ENCODE results near the gene CLCN5.

Gene CLCN5

DNA sequence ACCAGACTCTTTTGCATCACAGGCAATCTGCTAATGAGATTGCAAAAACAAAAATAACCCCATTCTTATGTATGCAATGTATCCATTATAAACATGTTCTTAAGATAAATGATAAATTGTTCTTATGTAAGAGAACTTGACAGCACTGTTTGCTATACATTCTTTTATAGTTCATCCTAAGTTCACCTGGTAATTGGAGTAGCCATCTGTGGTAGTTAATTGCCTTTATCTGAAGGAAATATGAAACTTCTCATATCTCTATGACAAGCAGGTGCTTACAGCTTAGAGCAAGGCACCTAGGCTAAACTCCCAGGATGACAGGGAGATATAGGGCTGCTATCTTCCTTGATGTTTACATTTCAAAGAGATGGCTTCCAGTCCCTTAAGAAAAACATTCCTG lies 21.3 kb upstream of the CLCN5 start:
- H4K91ac ChIP-seq (ENCODE audit: low read depth, low read length, poor library complexity) = no peak overlapping the region
- DNase-seq (ENCODE audit: low spot score) = no peak
- no peak overlapping the region for H2BK120ac ChIP-seq (ENCODE audit: low read depth, low read length)
- H3K4me2 ChIP-seq (ENCODE audit: insufficient read depth, low read length, poor library complexity, severe bottlenecking) = no peak overlapping the region
- no peak overlapping the region for H2AFZ ChIP-seq (ENCODE audit: low read length)
- H3K14ac ChIP-seq (ENCODE audit: low read length) = no peak overlapping the region
- no peak overlapping the region for H2BK5ac ChIP-seq (ENCODE audit: low read length)
- H2AK5ac ChIP-seq (ENCODE audit: low read depth, low read length) = no peak overlapping the region
- no peak overlapping the region for H3K4me3 ChIP-seq (ENCODE audit: low read length in 2 of 2)
- no peaks in the 10 kb centered on the region for H3K4me1 ChIP-seq (ENCODE audit: control insufficient read depth in 2 of 2, insufficient read depth in 1 of 2, low read depth in 1 of 2, low read length in 2 of 2)
- no peak overlapping the region for H3K9ac ChIP-seq (ENCODE audit: low read depth, low read length, poor library complexity)
- no peaks in the 10 kb centered on the region for H3K36me3 ChIP-seq (replicated peaks in 1 of 2; ENCODE audit: control insufficient read depth in 2 of 2, insufficient read depth in 2 of 2, low read length in 2 of 2)
- H3K4ac ChIP-seq (ENCODE audit: low read length) = no peak overlapping the region
- H3K23ac ChIP-seq (ENCODE audit: low read depth, low read length, poor library complexity) = no peak overlapping the region
- no peaks in the 10 kb centered on the region for H3K79me1 ChIP-seq (ENCODE audit: low read depth, low read length)
- no peak overlapping the region for H3K27ac ChIP-seq (replicated peaks; ENCODE audit: low read length)
- H4K8ac ChIP-seq (ENCODE audit: low read depth, low read length) = no peak overlapping the region
- no peak overlapping the region for H3K18ac ChIP-seq (ENCODE audit: low read length)
- H2BK15ac ChIP-seq (ENCODE audit: low read length) = no peak overlapping the region
- H2BK12ac ChIP-seq (ENCODE audit: low read length) = no peak overlapping the region
- H3K27me3 ChIP-seq (ENCODE audit: control insufficient read depth in 3 of 3, insufficient read depth in 3 of 3, low read depth in 1 of 3, low read length in 3 of 3) = peaks cover 0 to 3% (median 0%) of the 10 kb centered on the region in 3 experiments
- H3K9me3 ChIP-seq (replicated peaks in 1 of 2; ENCODE audit: control insufficient read depth in 2 of 2, insufficient read depth in 1 of 2, low read depth in 1 of 2, low read length in 2 of 2) = peaks cover 0 to 5% of the 10 kb centered on the region in 2 donors

GRCh38 chrX:49910344-49910743 lies 12.1 kb upstream of the CLCN5 start:
- no peak overlapping the region for H3K9ac ChIP-seq (ENCODE audit: low read depth, low read length, poor library complexity)
- DNase-seq (ENCODE audit: low spot score) = no peak
- no peak overlapping the region for H3K27ac ChIP-seq (replicated peaks; ENCODE audit: low read length)
- no peak overlapping the region for H2BK15ac ChIP-seq (ENCODE audit: low read length)
- H3K9me3 ChIP-seq (replicated peaks in 1 of 2; ENCODE audit: control insufficient read depth in 2 of 2, insufficient read depth in 1 of 2, low read depth in 1 of 2, low read length in 2 of 2) = no peaks in the 10 kb centered on the region
- no peaks in the 10 kb centered on the region for H3K79me1 ChIP-seq (ENCODE audit: low read depth, low read length)
- H4K91ac ChIP-seq (ENCODE audit: low read depth, low read length, poor library complexity) = no peak overlapping the region
- no peak overlapping the region for H3K18ac ChIP-seq (ENCODE audit: low read length)
- H3K4ac ChIP-seq (ENCODE audit: low read length) = no peak overlapping the region
- H3K4me3 ChIP-seq (ENCODE audit: low read length in 2 of 2) = no peak overlapping the region
- no peak overlapping the region for H2AK5ac ChIP-seq (ENCODE audit: low read depth, low read length)
- WGBS, 2 donors (ENCODE audit: extremely low coverage in 2 of 2, insufficient read length in 2 of 2, insufficient replicate concordance in 1 of 2) = no CpG with 5 or more reads among the region's 3 CpGs
- H3K23ac ChIP-seq (ENCODE audit: low read depth, low read length, poor library complexity) = no peak overlapping the region
- no peak overlapping the region for H3K14ac ChIP-seq (ENCODE audit: low read length)
- H3K36me3 ChIP-seq (replicated peaks in 1 of 2; ENCODE audit: control insufficient read depth in 2 of 2, insufficient read depth in 2 of 2, low read length in 2 of 2) = no peaks in the 10 kb centered on the region
- H2BK12ac ChIP-seq (ENCODE audit: low read length) = no peak overlapping the region
- H2AFZ ChIP-seq (ENCODE audit: low read length) = peak overlapping the region; percentile 65
- peaks cover 0 to 5% (median 0%) of the 10 kb centered on the region in 3 experiments for H3K27me3 ChIP-seq (ENCODE audit: control insufficient read depth in 3 of 3, insufficient read depth in 3 of 3, low read depth in 1 of 3, low read length in 3 of 3)
- no peak overlapping the region for H3K4me2 ChIP-seq (ENCODE audit: insufficient read depth, low read length, poor library complexity, severe bottlenecking)
- H2BK120ac ChIP-seq (ENCODE audit: low read depth, low read length) = no peak overlapping the region
- no peak overlapping the region for H4K8ac ChIP-seq (ENCODE audit: low read depth, low read length)
- H2BK5ac ChIP-seq (ENCODE audit: low read length) = no peak overlapping the region
- H3K4me1 ChIP-seq (ENCODE audit: control insufficient read depth in 2 of 2, insufficient read depth in 1 of 2, low read depth in 1 of 2, low read length in 2 of 2) = peaks cover 0 to 4% of the 10 kb centered on the region in 2 donors

DNA sequence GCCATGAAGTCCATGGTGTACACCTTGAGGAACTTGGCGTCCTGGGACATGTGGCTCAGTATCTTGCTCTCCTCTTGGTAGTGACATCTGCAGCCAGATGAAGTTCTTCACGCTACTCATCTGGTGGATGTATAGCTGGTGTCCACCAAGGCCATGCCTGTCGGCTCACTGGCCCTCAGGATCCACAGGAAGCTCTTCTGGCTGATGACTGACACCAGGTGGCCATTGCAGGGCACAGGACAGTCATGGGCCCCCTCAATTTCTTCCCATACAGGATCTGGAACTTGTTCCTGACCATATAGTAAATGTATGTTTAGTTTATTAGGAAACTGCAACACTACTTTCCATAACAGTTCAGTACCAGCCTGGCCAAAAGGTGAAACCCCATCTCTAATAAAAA lies 10.3 kb upstream of the CLCN5 start:
- H3K36me3 ChIP-seq (replicated peaks in 1 of 2; ENCODE audit: control insufficient read depth in 2 of 2, insufficient read depth in 2 of 2, low read length in 2 of 2) = no peaks in the 10 kb centered on the region

GRCh38 chrX:49912861-49913260 lies 9.5 kb upstream of the CLCN5 start:
- Histone ChIP-seq H4K91ac (ENCODE audit: low read depth, low read length, poor library complexity) (no peak overlapping the region), H2AFZ (ENCODE audit: low read length) (no peak overlapping the region)
- WGBS, 2 donors (ENCODE audit: extremely low coverage in 2 of 2, insufficient read length in 2 of 2, insufficient replicate concordance in 1 of 2) = no CpG with 5 or more reads among the region's 3 CpGs

More for the DNA sequence above, 10.3 kb upstream of the CLCN5 start:
- no CpG with 5 or more reads among the region's 3 CpGs for WGBS, 2 donors (ENCODE audit: extremely low coverage in 2 of 2, insufficient read length in 2 of 2, insufficient replicate concordance in 1 of 2)
- Histone ChIP-seq H2BK15ac (ENCODE audit: low read length) (no peak overlapping the region), H2BK12ac (ENCODE audit: low read length) (no peak overlapping the region), H3K23ac (ENCODE audit: low read depth, low read length, poor library complexity) (no peak overlapping the region), H3K18ac (ENCODE audit: low read length) (no peak overlapping the region), H3K4me1 (ENCODE audit: control insufficient read depth in 2 of 2, insufficient read depth in 1 of 2, low read depth in 1 of 2, low read length in 2 of 2) (peaks cover 0 to 4% of the 10 kb centered on the region in 2 donors), H3K4ac (ENCODE audit: low read length) (no peak overlapping the region), H3K9me3 (replicated peaks in 1 of 2; ENCODE audit: control insufficient read depth in 2 of 2, insufficient read depth in 1 of 2, low read depth in 1 of 2, low read length in 2 of 2) (no peaks in the 10 kb centered on the region), H3K27me3 (ENCODE audit: control insufficient read depth in 3 of 3, insufficient read depth in 3 of 3, low read depth in 1 of 3, low read length in 3 of 3) (peaks cover 0 to 5% (median 0%) of the 10 kb centered on the region in 3 experiments), H3K9ac (ENCODE audit: low read depth, low read length, poor library complexity) (no peak overlapping the region), H2BK120ac (ENCODE audit: low read depth, low read length) (no peak overlapping the region), H3K4me3 (ENCODE audit: low read length in 2 of 2) (no peak overlapping the region), H4K8ac (ENCODE audit: low read depth, low read length) (no peak overlapping the region), H2AFZ (ENCODE audit: low read length) (no peak overlapping the region), H4K91ac (ENCODE audit: low read depth, low read length, poor library complexity) (no peak overlapping the region), H2BK5ac (ENCODE audit: low read length) (no peak overlapping the region), H3K4me2 (ENCODE audit: insufficient read depth, low read length, poor library complexity, severe bottlenecking) (no peak overlapping the region), H3K79me1 (ENCODE audit: low read depth, low read length) (no peaks in the 10 kb centered on the region), H2AK5ac (ENCODE audit: low read depth, low read length) (no peak overlapping the region), H3K14ac (ENCODE audit: low read length) (no peak overlapping the region), H3K27ac (replicated peaks; ENCODE audit: low read length) (no peak overlapping the region)
- DNase-seq (ENCODE audit: low spot score) = no peak

More at GRCh38 chrX:49912861-49913260, 9.5 kb upstream of the CLCN5 start:
- no peak overlapping the region for H3K9ac ChIP-seq (ENCODE audit: low read depth, low read length, poor library complexity)
- H3K9me3 ChIP-seq (replicated peaks in 1 of 2; ENCODE audit: control insufficient read depth in 2 of 2, insufficient read depth in 1 of 2, low read depth in 1 of 2, low read length in 2 of 2) = no peaks in the 10 kb centered on the region
- H3K27me3 ChIP-seq (ENCODE audit: control insufficient read depth in 3 of 3, insufficient read depth in 3 of 3, low read depth in 1 of 3, low read length in 3 of 3) = peaks cover 0 to 5% (median 0%) of the 10 kb centered on the region in 3 experiments
- peaks cover 0 to 4% of the 10 kb centered on the region in 2 donors for H3K4me1 ChIP-seq (ENCODE audit: control insufficient read depth in 2 of 2, insufficient read depth in 1 of 2, low read depth in 1 of 2, low read length in 2 of 2)
- no peak overlapping the region for H3K14ac ChIP-seq (ENCODE audit: low read length)
- no peak overlapping the region for H2BK120ac ChIP-seq (ENCODE audit: low read depth, low read length)
- no peak overlapping the region for H2AK5ac ChIP-seq (ENCODE audit: low read depth, low read length)
- no peak overlapping the region for H3K23ac ChIP-seq (ENCODE audit: low read depth, low read length, poor library complexity)
- no peak overlapping the region for H2BK12ac ChIP-seq (ENCODE audit: low read length)
- DNase-seq (ENCODE audit: low spot score) = no peak
- H4K8ac ChIP-seq (ENCODE audit: low read depth, low read length) = no peak overlapping the region
- no peaks in the 10 kb centered on the region for H3K79me1 ChIP-seq (ENCODE audit: low read depth, low read length)
- H3K27ac ChIP-seq (replicated peaks; ENCODE audit: low read length) = no peak overlapping the region
- no peak overlapping the region for H3K18ac ChIP-seq (ENCODE audit: low read length)
- H3K4me2 ChIP-seq (ENCODE audit: insufficient read depth, low read length, poor library complexity, severe bottlenecking) = no peak overlapping the region
- H3K36me3 ChIP-seq (replicated peaks in 1 of 2; ENCODE audit: control insufficient read depth in 2 of 2, insufficient read depth in 2 of 2, low read length in 2 of 2) = no peaks in the 10 kb centered on the region
- H3K4ac ChIP-seq (ENCODE audit: low read length) = no peak overlapping the region
- no peak overlapping the region for H2BK15ac ChIP-seq (ENCODE audit: low read length)
- H2BK5ac ChIP-seq (ENCODE audit: low read length) = no peak overlapping the region
- no peak overlapping the region for H3K4me3 ChIP-seq (ENCODE audit: low read length in 2 of 2)
